HEK293 (cell line): ENCODE data around the gene TLE4.
A peak's percentile ranks its signal among the peaks of the same experiment; 100 is the strongest.

ENCODE experiments used
- CTCF ChIA-PET: fragments of 350-600 bp; formaldehyde crosslinking; extraction: SDS; loops from one replicate; lab custom pipeline; 2021; ENCODE audit warnings: antibody characterized with exemption; lab: Yijun Ruan, JAX
- POLR2A ChIA-PET: fragments of 300-600 bp; formaldehyde crosslinking; extraction: SDS; loops from one replicate; lab custom pipeline; 2020; ENCODE audit warnings: antibody characterized with exemption, inconsistent platforms; lab: Yijun Ruan, JAX
- H3K27ac ChIP-seq: fragments of 200-500 bp; sonication (Bioruptor generic); 2 replicates; pipeline ENCODE4 v1.5.1; 2014; ENCODE audit warnings: low read depth, low read length, control low read depth, inconsistent platforms; ENCODE audit errors: extremely low read depth
- H3K36me3 ChIP-seq, 2 experiments: fragments of 200-500 bp in 1 of 2; sonication (Bioruptor generic) in 1 of 2; 1 replicate in 1 of 2; 2 replicates in 1 of 2; pipeline ENCODE4 v1.5.1; 2014 to 2017; ENCODE audit warnings: inconsistent platforms in 2 of 2, low read length in 2 of 2; ENCODE audit not compliant: control insufficient read depth in 2 of 2, insufficient read depth in 1 of 2
- H3K4me1 ChIP-seq: fragments of 200-500 bp; sonication (Bioruptor generic); 2 replicates; pipeline ENCODE4 v1.5.1; 2014; ENCODE audit warnings: mild to moderate bottlenecking, low read length, inconsistent platforms; ENCODE audit not compliant: control insufficient read depth, insufficient read depth
- H3K4me3 ChIP-seq: 2 replicates; pipeline ENCODE4 v1.5.1; 2011; ENCODE audit warnings: low read depth, mild to moderate bottlenecking, control low read depth, low read length, moderate library complexity
- H3K9me3 ChIP-seq: fragments of 200-500 bp; sonication (Bioruptor generic); 2 replicates; pipeline ENCODE4 v1.5.1; 2014; ENCODE audit warnings: low read depth, low read length, inconsistent platforms; ENCODE audit not compliant: control insufficient read depth, insufficient read depth
- BCL11A ChIP-seq: fragments of 450-650 bp; formaldehyde crosslinking; IDR thresholded peaks from 2 replicates; pipeline ENCODE4 v1.5.1; 2016; ENCODE audit warnings: low read depth, missing biosample characterization, missing genetic modification characterization
- CTCF ChIP-seq: fragments of 450-650 bp; formaldehyde crosslinking; IDR thresholded peaks from 2 replicates; pipeline ENCODE4 v1.5.1; 2016; ENCODE audit warnings: missing biosample characterization, missing genetic modification characterization
- KLF7 ChIP-seq: fragments of 450-650 bp; formaldehyde crosslinking; IDR thresholded peaks from 2 replicates; pipeline ENCODE4 v1.5.1; 2016; ENCODE audit warnings: missing biosample characterization, missing genetic modification characterization, borderline replicate concordance
- MEIS1 ChIP-seq: sonication (generic); formaldehyde crosslinking; IDR thresholded peaks from 2 replicates; pipeline ENCODE4 v1.8.1; 2022; ENCODE audit warnings: missing genetic modification reagents, mild to moderate bottlenecking, borderline replicate concordance
- PRDM6 ChIP-seq: fragments of 450-650 bp; formaldehyde crosslinking; IDR thresholded peaks from 2 replicates; pipeline ENCODE4 v1.5.1; 2017; ENCODE audit warnings: missing biosample characterization, missing genetic modification characterization
- SCRT1 ChIP-seq: fragments of 450-650 bp; formaldehyde crosslinking; IDR thresholded peaks from 2 replicates; pipeline ENCODE4 v1.5.1; 2016; ENCODE audit warnings: missing biosample characterization, missing genetic modification characterization, borderline replicate concordance
- SCRT2 ChIP-seq: fragments of 450-650 bp; formaldehyde crosslinking; IDR thresholded peaks from 2 replicates; pipeline ENCODE4 v1.5.1; 2016; ENCODE audit warnings: missing biosample characterization, missing genetic modification characterization
- SP2 ChIP-seq: fragments of 450-650 bp; formaldehyde crosslinking; IDR thresholded peaks from 2 replicates; pipeline ENCODE4 v1.5.1; 2016; ENCODE audit warnings: missing biosample characterization, missing genetic modification characterization
- TCF7L2 ChIP-seq: IDR thresholded peaks from 2 replicates; pipeline ENCODE4 v1.6.1; 2011; ENCODE audit warnings: low read depth, mild to moderate bottlenecking, inconsistent platforms, low read length, moderate library complexity, borderline replicate concordance
- WT1 ChIP-seq: fragments of 450-650 bp; formaldehyde crosslinking; IDR thresholded peaks from 2 replicates; pipeline ENCODE4 v1.5.1; 2016; ENCODE audit warnings: missing biosample characterization, missing genetic modification characterization
- YY1 ChIP-seq: fragments of 450-650 bp; formaldehyde crosslinking; IDR thresholded peaks from 2 replicates; pipeline ENCODE4 v1.5.1; 2018; ENCODE audit warnings: missing biosample characterization, missing genetic modification characterization
- ZBTB7A ChIP-seq: fragments of 450-650 bp; formaldehyde crosslinking; IDR thresholded peaks from 2 replicates; pipeline ENCODE4 v1.5.1; 2016; ENCODE audit warnings: low read depth, missing biosample characterization, missing genetic modification characterization
- ZNF169 ChIP-seq: fragments of 450-650 bp; formaldehyde crosslinking; IDR thresholded peaks from 2 replicates; pipeline ENCODE4 v1.5.1; 2016; ENCODE audit warnings: missing biosample characterization, missing genetic modification characterization
- ZNF211 ChIP-seq: fragments of 450-650 bp; formaldehyde crosslinking; IDR thresholded peaks from 2 replicates; pipeline ENCODE4 v1.5.1; 2016; ENCODE audit warnings: low read depth, missing biosample characterization, missing genetic modification characterization
- ZNF354C ChIP-seq: fragments of 450-650 bp; formaldehyde crosslinking; IDR thresholded peaks from 2 replicates; pipeline ENCODE4 v1.5.1; 2016; ENCODE audit warnings: missing biosample characterization, missing genetic modification characterization, low read depth, borderline replicate concordance
- ZNF404 ChIP-seq: fragments of 450-650 bp; formaldehyde crosslinking; IDR thresholded peaks from 2 replicates; pipeline ENCODE4 v1.5.1; 2017; ENCODE audit warnings: missing biosample characterization, missing genetic modification characterization
- ZNF513 ChIP-seq: fragments of 450-650 bp; IDR thresholded peaks from 2 replicates; pipeline ENCODE4 v1.5.1; 2018; ENCODE audit warnings: missing biosample characterization, missing genetic modification characterization
- ZNF626 ChIP-seq: fragments of 450-650 bp; sonication (Bioruptor Pico); formaldehyde crosslinking; IDR thresholded peaks from 2 replicates; pipeline ENCODE4 v1.5.1; 2018; ENCODE audit warnings: missing biosample characterization, missing genetic modification characterization, inconsistent platforms
- ZNF843 ChIP-seq: fragments of 450-650 bp; formaldehyde crosslinking; IDR thresholded peaks from 2 replicates; pipeline ENCODE4 v1.5.1; 2016; ENCODE audit warnings: missing biosample characterization, missing genetic modification characterization
- ZSCAN30 ChIP-seq: fragments of 450-650 bp; IDR thresholded peaks from 2 replicates; pipeline ENCODE4 v1.5.1; 2018; ENCODE audit warnings: missing biosample characterization, mild to moderate bottlenecking, missing genetic modification characterization, moderate library complexity
- TF ChIP-seq, protein P1 (sequence below): fragments of 450-650 bp; formaldehyde crosslinking; IDR thresholded peaks from 2 replicates; pipeline ENCODE4 v1.5.1; 2016; ENCODE audit warnings: missing biosample characterization, missing genetic modification characterization, low read depth
- TF ChIP-seq, protein P2 (sequence below): fragments of 450-650 bp; formaldehyde crosslinking; IDR thresholded peaks from 2 replicates; pipeline ENCODE4 v1.5.1; 2016; ENCODE audit warnings: missing biosample characterization, missing genetic modification characterization

TLE4 gene

GRCh38 chr9:79658926-79659325 is 87.2 kb downstream of the TLE4 start (continued):
- TF ChIP-seq ZNF354C (tag by site-specific recombination) (no peak), BCL11A (no peak), SCRT1 (tag by site-specific recombination) (no peak)

DNA sequence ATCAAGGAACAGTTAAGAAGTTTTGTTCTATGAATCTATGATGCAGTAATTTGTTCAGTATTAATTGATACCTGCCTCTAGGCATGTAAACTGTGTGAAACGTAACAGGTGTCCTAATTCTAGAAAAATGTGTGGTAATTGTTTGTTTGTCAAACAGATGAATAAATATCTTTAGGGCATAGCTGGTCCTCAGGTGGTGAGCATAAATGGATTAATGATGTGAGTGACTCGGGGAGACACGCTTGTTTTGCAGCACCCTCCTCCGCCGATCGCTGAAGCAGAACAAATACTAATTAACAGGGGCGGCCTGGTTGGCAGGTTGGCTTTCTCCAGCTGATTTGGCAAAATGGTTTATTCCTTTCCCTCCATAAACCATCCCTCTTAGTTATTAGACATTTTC is 88.8 kb downstream of the TLE4 start:
- no peaks in the 10 kb centered on the region for H3K9me3 ChIP-seq
- peaks cover 0 to 16% of the 10 kb centered on the region in 2 experiments; a peak in 1 of 3 replicates for H3K36me3 ChIP-seq
- no peak overlapping the region for H3K27ac ChIP-seq
- ChIA-PET CTCF (interaction anchor here (0.6 kb wide), 2 partner anchors 1451 to 1734 kb away, joined by 3 read pairs; no protein-coding TSS in a partner anchor), POLR2A (no interaction called here)
- H3K4me1 ChIP-seq, result no peaks in the 10 kb centered on the region
- no peak overlapping the region for H3K4me3 ChIP-seq
- no peak for TF ChIP-seq YY1 (tag by site-specific recombination)
- no peak for TF ChIP-seq ZBTB7A (tag by site-specific recombination)
- no peak for TF ChIP-seq ZNF626 (tag by site-specific recombination)
- TF ChIP-seq, protein P1, sequence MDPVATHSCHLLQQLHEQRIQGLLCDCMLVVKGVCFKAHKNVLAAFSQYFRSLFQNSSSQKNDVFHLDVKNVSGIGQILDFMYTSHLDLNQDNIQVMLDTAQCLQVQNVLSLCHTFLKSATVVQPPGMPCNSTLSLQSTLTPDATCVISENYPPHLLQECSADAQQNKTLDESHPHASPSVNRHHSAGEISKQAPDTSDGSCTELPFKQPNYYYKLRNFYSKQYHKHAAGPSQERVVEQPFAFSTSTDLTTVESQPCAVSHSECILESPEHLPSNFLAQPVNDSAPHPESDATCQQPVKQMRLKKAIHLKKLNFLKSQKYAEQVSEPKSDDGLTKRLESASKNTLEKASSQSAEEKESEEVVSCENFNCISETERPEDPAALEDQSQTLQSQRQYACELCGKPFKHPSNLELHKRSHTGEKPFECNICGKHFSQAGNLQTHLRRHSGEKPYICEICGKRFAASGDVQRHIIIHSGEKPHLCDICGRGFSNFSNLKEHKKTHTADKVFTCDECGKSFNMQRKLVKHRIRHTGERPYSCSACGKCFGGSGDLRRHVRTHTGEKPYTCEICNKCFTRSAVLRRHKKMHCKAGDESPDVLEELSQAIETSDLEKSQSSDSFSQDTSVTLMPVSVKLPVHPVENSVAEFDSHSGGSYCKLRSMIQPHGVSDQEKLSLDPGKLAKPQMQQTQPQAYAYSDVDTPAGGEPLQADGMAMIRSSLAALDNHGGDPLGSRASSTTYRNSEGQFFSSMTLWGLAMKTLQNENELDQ (tag by site-specific recombination), result no peak
- no peak for TF ChIP-seq ZNF513 (tag by site-specific recombination)
- TF ChIP-seq SCRT2 (tag by site-specific recombination), result peak; percentile 76
- no peak for TF ChIP-seq KLF7 (tag by site-specific recombination)
- TF ChIP-seq SP2 (tag by site-specific recombination), result no peak
- no peak for TF ChIP-seq ZNF211 (tag by site-specific recombination)
- TF ChIP-seq ZSCAN30, result no peak
- TF ChIP-seq WT1, result peak; percentile 39; the same call in 1 of the 2 replicates
- no peak for TF ChIP-seq ZNF169 (tag by site-specific recombination)
- no peak for TF ChIP-seq PRDM6
- TF ChIP-seq TCF7L2, result no peak
- TF ChIP-seq, protein P2, sequence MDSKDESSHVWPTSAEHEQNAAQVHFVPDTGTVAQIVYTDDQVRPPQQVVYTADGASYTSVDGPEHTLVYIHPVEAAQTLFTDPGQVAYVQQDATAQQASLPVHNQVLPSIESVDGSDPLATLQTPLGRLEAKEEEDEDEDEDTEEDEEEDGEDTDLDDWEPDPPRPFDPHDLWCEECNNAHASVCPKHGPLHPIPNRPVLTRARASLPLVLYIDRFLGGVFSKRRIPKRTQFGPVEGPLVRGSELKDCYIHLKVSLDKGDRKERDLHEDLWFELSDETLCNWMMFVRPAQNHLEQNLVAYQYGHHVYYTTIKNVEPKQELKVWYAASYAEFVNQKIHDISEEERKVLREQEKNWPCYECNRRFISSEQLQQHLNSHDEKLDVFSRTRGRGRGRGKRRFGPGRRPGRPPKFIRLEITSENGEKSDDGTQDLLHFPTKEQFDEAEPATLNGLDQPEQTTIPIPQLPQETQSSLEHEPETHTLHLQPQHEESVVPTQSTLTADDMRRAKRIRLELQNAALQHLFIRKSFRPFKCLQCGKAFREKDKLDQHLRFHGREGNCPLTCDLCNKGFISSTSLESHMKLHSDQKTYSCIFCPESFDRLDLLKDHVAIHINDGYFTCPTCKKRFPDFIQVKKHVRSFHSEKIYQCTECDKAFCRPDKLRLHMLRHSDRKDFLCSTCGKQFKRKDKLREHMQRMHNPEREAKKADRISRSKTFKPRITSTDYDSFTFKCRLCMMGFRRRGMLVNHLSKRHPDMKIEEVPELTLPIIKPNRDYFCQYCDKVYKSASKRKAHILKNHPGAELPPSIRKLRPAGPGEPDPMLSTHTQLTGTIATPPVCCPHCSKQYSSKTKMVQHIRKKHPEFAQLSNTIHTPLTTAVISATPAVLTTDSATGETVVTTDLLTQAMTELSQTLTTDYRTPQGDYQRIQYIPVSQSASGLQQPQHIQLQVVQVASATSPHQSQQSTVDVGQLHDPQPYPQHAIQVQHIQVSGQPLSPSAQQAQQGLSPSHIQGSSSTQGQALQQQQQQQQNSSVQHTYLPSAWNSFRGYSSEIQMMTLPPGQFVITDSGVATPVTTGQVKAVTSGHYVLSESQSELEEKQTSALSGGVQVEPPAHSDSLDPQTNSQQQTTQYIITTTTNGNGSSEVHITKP (tag by site-specific recombination), result peak; percentile 67
- no peak for TF ChIP-seq ZNF404 (tag by site-specific recombination)
- TF ChIP-seq CTCF (tag by site-specific recombination), result no peak
- peak; percentile 42; the same call in 1 of the 2 replicates for TF ChIP-seq ZNF843 (tag by site-specific recombination)
- no peak for TF ChIP-seq MEIS1 (CRISPR knock-in tag)
